PFSK-1 (cell line): ENCODE data around the gene ELMO1.

ENCODE experiments used
- FOXP2 ChIP-seq: optimal IDR thresholded peaks from 2 replicates; pipeline ENCODE3; 2011; ENCODE audit warnings: borderline replicate concordance, control low read depth, inconsistent platforms; ENCODE audit not compliant: insufficient read depth; ENCODE audit errors: extremely low read length, extremely low read depth
- POLR2AphosphoS5 ChIP-seq: IDR thresholded peaks from 2 replicates; pipeline ENCODE4 v1.6.1; 2012; ENCODE audit warnings: low read depth, mild to moderate bottlenecking, control low read depth, low read length, moderate library complexity
- SIN3A ChIP-seq: IDR thresholded peaks from 2 replicates; pipeline ENCODE4 v1.6.1; 2012; ENCODE audit warnings: mild to moderate bottlenecking, low read length, moderate library complexity, borderline replicate concordance; ENCODE audit not compliant: insufficient read depth
- TAF1 ChIP-seq: IDR thresholded peaks from 2 replicates; pipeline ENCODE4 v1.6.1; 2012; ENCODE audit warnings: low read length, control low read depth, borderline replicate concordance; ENCODE audit not compliant: insufficient read depth
- TF ChIP-seq, protein P1 (sequence below), 2 experiments: IDR thresholded peaks; 2 replicates each; pipeline versions ENCODE4 v1.6.1 to v1.8.0; 2011 to 2012; ENCODE audit warnings: low read depth in 2 of 2, low read length in 2 of 2, control low read depth in 1 of 2, inconsistent platforms in 1 of 2, mild to moderate bottlenecking in 1 of 2, moderate library complexity in 1 of 2; ENCODE audit not compliant: insufficient read depth in 1 of 2

ELMO1 gene

GRCh38 chr7:37050801-37051200 is 397.9 kb downstream of the ELMO1 start:
- TF ChIP-seq TAF1 (no peak), POLR2AphosphoS5 (no peak), SIN3A (no peak), FOXP2 (no peak)
- TF ChIP-seq, protein P1, sequence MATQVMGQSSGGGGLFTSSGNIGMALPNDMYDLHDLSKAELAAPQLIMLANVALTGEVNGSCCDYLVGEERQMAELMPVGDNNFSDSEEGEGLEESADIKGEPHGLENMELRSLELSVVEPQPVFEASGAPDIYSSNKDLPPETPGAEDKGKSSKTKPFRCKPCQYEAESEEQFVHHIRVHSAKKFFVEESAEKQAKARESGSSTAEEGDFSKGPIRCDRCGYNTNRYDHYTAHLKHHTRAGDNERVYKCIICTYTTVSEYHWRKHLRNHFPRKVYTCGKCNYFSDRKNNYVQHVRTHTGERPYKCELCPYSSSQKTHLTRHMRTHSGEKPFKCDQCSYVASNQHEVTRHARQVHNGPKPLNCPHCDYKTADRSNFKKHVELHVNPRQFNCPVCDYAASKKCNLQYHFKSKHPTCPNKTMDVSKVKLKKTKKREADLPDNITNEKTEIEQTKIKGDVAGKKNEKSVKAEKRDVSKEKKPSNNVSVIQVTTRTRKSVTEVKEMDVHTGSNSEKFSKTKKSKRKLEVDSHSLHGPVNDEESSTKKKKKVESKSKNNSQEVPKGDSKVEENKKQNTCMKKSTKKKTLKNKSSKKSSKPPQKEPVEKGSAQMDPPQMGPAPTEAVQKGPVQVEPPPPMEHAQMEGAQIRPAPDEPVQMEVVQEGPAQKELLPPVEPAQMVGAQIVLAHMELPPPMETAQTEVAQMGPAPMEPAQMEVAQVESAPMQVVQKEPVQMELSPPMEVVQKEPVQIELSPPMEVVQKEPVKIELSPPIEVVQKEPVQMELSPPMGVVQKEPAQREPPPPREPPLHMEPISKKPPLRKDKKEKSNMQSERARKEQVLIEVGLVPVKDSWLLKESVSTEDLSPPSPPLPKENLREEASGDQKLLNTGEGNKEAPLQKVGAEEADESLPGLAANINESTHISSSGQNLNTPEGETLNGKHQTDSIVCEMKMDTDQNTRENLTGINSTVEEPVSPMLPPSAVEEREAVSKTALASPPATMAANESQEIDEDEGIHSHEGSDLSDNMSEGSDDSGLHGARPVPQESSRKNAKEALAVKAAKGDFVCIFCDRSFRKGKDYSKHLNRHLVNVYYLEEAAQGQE (IDR thresholded peaks at IDR 0.05; ENCODE audit: insufficient read depth in 1 of 2, low read depth in 2 of 2, low read length in 2 of 2), result no peak

DNA sequence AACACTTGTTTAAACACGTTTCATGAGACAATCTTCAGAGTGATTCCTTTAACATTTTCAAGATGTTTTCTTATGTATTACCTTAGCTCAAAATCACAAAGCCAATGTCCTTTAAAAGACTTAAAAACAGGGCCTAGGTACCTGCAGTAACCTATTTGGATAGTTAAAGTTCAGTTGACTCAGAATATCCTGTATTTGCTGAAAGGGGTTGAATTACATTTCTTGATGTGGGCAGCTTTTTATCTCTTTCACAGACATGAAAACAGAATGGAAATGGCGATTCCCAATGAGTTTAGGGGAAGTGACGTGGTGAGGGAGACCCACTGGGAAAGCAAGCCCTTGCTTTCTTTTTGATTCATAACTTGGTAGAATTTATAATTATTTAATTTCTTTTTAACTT is 400.0 kb downstream of the ELMO1 start:
- no peak for TF ChIP-seq FOXP2
- TF ChIP-seq TAF1, result no peak

GRCh38 chr7:37047260-37047659 is 401.4 kb downstream of the ELMO1 start:
- TF ChIP-seq SIN3A, result no peak
- no peak for TF ChIP-seq TAF1
- no peak for TF ChIP-seq POLR2AphosphoS5
- TF ChIP-seq, protein P1 (IDR thresholded peaks at IDR 0.05; ENCODE audit: insufficient read depth in 1 of 2, low read depth in 2 of 2, low read length in 2 of 2), result no peak
- TF ChIP-seq FOXP2, result no peak

DNA sequence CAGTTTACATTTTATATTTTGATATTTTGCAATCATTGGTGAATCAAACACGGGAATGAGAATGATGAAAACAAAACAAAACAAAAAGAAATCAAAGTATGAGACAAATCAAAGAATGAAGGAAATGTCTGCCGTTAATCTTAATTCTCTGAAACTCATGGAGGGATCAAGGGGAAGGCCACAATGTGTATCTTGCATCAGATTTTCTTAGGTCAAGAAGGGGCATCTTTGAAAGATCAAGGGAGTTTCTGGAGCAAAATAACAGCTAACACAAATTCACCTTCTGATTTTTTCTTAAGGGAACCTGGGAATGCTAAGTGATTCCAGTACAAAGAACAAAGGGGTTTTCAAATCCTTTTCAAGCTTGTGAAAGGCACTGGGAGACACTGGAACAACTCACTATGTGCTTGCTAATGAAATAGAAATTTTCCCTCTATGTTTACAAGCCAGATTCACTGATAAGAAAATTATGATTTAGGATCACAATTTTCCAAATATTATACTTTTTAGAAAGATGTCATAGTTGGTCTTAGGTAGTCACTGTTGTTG is 402.1 kb downstream of the ELMO1 start:
- TF ChIP-seq, protein P1 (IDR thresholded peaks at IDR 0.05; ENCODE audit: insufficient read depth in 1 of 2, low read depth in 2 of 2, low read length in 2 of 2), result no peak
- no peak for TF ChIP-seq SIN3A
- TF ChIP-seq POLR2AphosphoS5, result no peak
- no peak for TF ChIP-seq FOXP2
- no peak for TF ChIP-seq TAF1

GRCh38 chr7:37045681-37046179 is 402.9 kb downstream of the ELMO1 start:
- TF ChIP-seq FOXP2 (no peak), SIN3A (no peak), TAF1 (no peak), POLR2AphosphoS5 (no peak)
- TF ChIP-seq, protein P1 (IDR thresholded peaks at IDR 0.05; ENCODE audit: insufficient read depth in 1 of 2, low read depth in 2 of 2, low read length in 2 of 2), result no peak
